Caco-2 (cell line): Measurements from ENCODE around the gene TMED1. TPM values are rescaled to one million over a fixed set of nuclear protein-coding genes. Genes with fewer than 3 reads are reported as not detected.
"Not testable (repeated sequence)": the region's sequence is repeated elsewhere in the genome, so short reads cannot be mapped to it uniquely, and the experiment has no call there.

Experiments
- BruUV-seq: library from RNA; stranded (reverse); fragments of 400-500 nt; replicated peaks from 2 replicates; lab custom pipeline; 2021; lab: Mats Ljungman, UMichigan
- CTCF ChIA-PET: fragments of 300-600 bp; sonication (Branson Sonifier 250); formaldehyde crosslinking; loops from one replicate; lab custom pipeline; 2022; ENCODE audit warnings: antibody characterized with exemption; lab: Charles Lee
- POLR2A ChIA-PET: fragments of 300-600 bp; sonication (Branson Sonifier 250); formaldehyde crosslinking; loops from one replicate; lab custom pipeline; 2022; ENCODE audit warnings: antibody characterized with exemption; lab: Charles Lee
- DNase-seq, 2 experiments: peaks; one replicate each; pipeline versions ENCODE4 v3.0.0 to v3.0.0-alpha.2; 2020 to 2022
- H3K27me3 ChIP-seq: replicated peaks from 2 replicates; pipeline ENCODE4 v1.6.0; 2011; ENCODE audit warnings: low read length; ENCODE audit not compliant: control insufficient read depth, insufficient read depth
- H3K36me3 ChIP-seq: 2 replicates; pipeline ENCODE4 v1.5.1; 2011; ENCODE audit warnings: low read length; ENCODE audit not compliant: control insufficient read depth, insufficient read depth
- H3K4me1 ChIP-seq: fragments of 250-450 bp; sonication (Bioruptor Pico); 2 replicates; pipeline ENCODE4 v1.5.1; 2020; ENCODE audit warnings: mild to moderate bottlenecking
- H3K4me3 ChIP-seq: 2 replicates; pipeline ENCODE4 v1.5.1; 2011; ENCODE audit warnings: low read depth, mild to moderate bottlenecking, control low read depth, low read length
- H3K9me3 ChIP-seq: fragments of 250-450 bp; sonication (Bioruptor Pico); 2 replicates; pipeline ENCODE4 v1.5.1; 2020; ENCODE audit warnings: mild to moderate bottlenecking, moderate library complexity
- H3K27ac Mint-ChIP-seq: one replicate; pipeline ENCODE4 v1.8.0; 2022; ENCODE audit warnings: mixed read lengths; ENCODE audit not compliant: unreplicated experiment
- H3K27me3 Mint-ChIP-seq: one replicate; pipeline ENCODE4 v1.8.0; 2022; ENCODE audit warnings: mixed read lengths; ENCODE audit not compliant: insufficient read depth, unreplicated experiment
- H3K36me3 Mint-ChIP-seq: one replicate; pipeline ENCODE4 v1.8.0; 2022; ENCODE audit warnings: mild to moderate bottlenecking, mixed read lengths; ENCODE audit not compliant: insufficient read depth, unreplicated experiment
- H3K4me1 Mint-ChIP-seq: one replicate; pipeline ENCODE4 v1.8.0; 2022; ENCODE audit warnings: low read depth, mixed read lengths; ENCODE audit not compliant: unreplicated experiment
- H3K4me3 Mint-ChIP-seq: one replicate; pipeline ENCODE4 v1.8.0; 2022; ENCODE audit warnings: mild to moderate bottlenecking, moderate library complexity, mixed read lengths; ENCODE audit not compliant: unreplicated experiment
- H3K9me3 Mint-ChIP-seq: one replicate; pipeline ENCODE4 v1.8.0; 2022; ENCODE audit warnings: mixed read lengths; ENCODE audit not compliant: unreplicated experiment
- CTCF ChIP-seq, 2 experiments: fragments of 200-600 bp in 1 of 2; IDR thresholded peaks; 1 replicate in 1 of 2; 2 replicates in 1 of 2; pipeline versions ENCODE4 v1.5.1 to v1.8.0; 2011 to 2022; ENCODE audit warnings: antibody characterized with exemption in 1 of 2, control low read depth in 1 of 2, inconsistent platforms in 1 of 2, low read depth in 1 of 2, low read length in 1 of 2, mild to moderate bottlenecking in 1 of 2, moderate library complexity in 1 of 2; ENCODE audit not compliant: insufficient read depth in 1 of 2, severe bottlenecking in 1 of 2, unreplicated experiment in 1 of 2
- intact Hi-C: fragments of 100-400 bp; cut with micrococcal nuclease; formaldehyde crosslinking; loops from one replicate; pipeline ENCODE4 v1.10.0; 2022; ENCODE audit not compliant: unreplicated experiment
- total RNA-seq: library from RNA; stranded (reverse); gene quantifications from 2 replicates; pipeline ENCODE4 v1.2.3, GENCODE V29; 2022

TMED1 gene
- total RNA-seq, 1 experiment from 2014 or later, result 41.4 TPM

- Mint-ChIP-seq H3K27me3 (no peaks in the 10 kb centered on the region), H3K4me3 (peak overlapping the region; percentile 19), H3K36me3 (peaks cover 34% of the 10 kb centered on the region), H3K4me1 (peaks cover 13% of the 10 kb centered on the region), H3K9me3 (no peaks in the 10 kb centered on the region), H3K27ac (peak overlapping the region; percentile 99)
- Histone ChIP-seq H3K36me3 (peaks cover 1% of the 10 kb centered on the region; the same call in 1 of the 2 replicates), H3K4me1 (peaks cover 31% of the 10 kb centered on the region), H3K4me3 (no peak overlapping the region), H3K27me3 (no peaks in the 10 kb centered on the region), H3K9me3 (no peaks in the 10 kb centered on the region)
- no peak for TF ChIP-seq CTCF (IDR thresholded peaks at IDR 0.05; ENCODE audit: insufficient read depth in 1 of 2, low read depth in 1 of 2, low read length in 1 of 2, severe bottlenecking in 1 of 2, unreplicated experiment in 1 of 2)
- ChIA-PET CTCF (no interaction called here), POLR2A (no interaction called here)
- BruUV-seq, result no TSS peak
- intact Hi-C loops, result no loop called here
- no peak for DNase-seq
These were observed 42.2 kb upstream of the TMED1 start for GRCh38 chr19:10878253-10878652.

GRCh38 chr19:10877608-10878007, 41.6 kb upstream of the TMED1 start:
- H3K36me3 ChIP-seq, POLR2A ChIA-PET, H3K4me3 ChIP-seq, DNase-seq, H3K27me3 Mint-ChIP-seq, H3K4me3 Mint-ChIP-seq, intact Hi-C loops, H3K9me3 Mint-ChIP-seq, BruUV-seq, H3K9me3 ChIP-seq, H3K27me3 ChIP-seq: not testable (repeated sequence)
- CTCF ChIA-PET, result interaction anchor here (1.3 kb wide), 1 partner anchor 14 kb away, joined by 3 read pairs; no protein-coding TSS in a partner anchor
- Mint-ChIP-seq H3K4me1 (peaks cover 13% of the 10 kb centered on the region), H3K36me3 (peaks cover 39% of the 10 kb centered on the region), H3K27ac (peak overlapping the region; percentile 99)
- H3K4me1 ChIP-seq, result peaks cover 31% of the 10 kb centered on the region

- TF ChIP-seq CTCF (IDR thresholded peaks at IDR 0.05; ENCODE audit: insufficient read depth in 1 of 2, low read depth in 1 of 2, low read length in 1 of 2, severe bottlenecking in 1 of 2, unreplicated experiment in 1 of 2), result no peak
- no peaks in the 10 kb centered on the region for H3K27me3 ChIP-seq
- ChIA-PET CTCF (interaction anchor here (0.6 to 1.3 kb wide), 2 partner anchors 13 to 80 kb away, joined by 3 to 5 read pairs; no protein-coding TSS in a partner anchor), POLR2A (no interaction called here)
- no peaks in the 10 kb centered on the region for H3K9me3 Mint-ChIP-seq
- H3K4me1 ChIP-seq, result peaks cover 28% of the 10 kb centered on the region
- H3K27me3 Mint-ChIP-seq, result no peaks in the 10 kb centered on the region
- H3K36me3 Mint-ChIP-seq, result peaks cover 40% of the 10 kb centered on the region
- no peak for DNase-seq
- H3K9me3 ChIP-seq, result no peaks in the 10 kb centered on the region
- peaks cover 13% of the 10 kb centered on the region for H3K4me1 Mint-ChIP-seq
- no peak overlapping the region for H3K27ac Mint-ChIP-seq
- H3K36me3 ChIP-seq, result peaks cover 1% of the 10 kb centered on the region; the same call in 1 of the 2 replicates
- no peak overlapping the region for H3K4me3 ChIP-seq
- intact Hi-C loops, result no loop called here
- no peak overlapping the region for H3K4me3 Mint-ChIP-seq
- no TSS peak for BruUV-seq
These were observed 40.6 kb upstream of the TMED1 start for GRCh38 chr19:10876459-10877240.
